ENCODE data around the gene NUP93. TPM values are rescaled to one million over a fixed set of nuclear protein-coding genes. Genes with fewer than 3 reads are reported as not detected.
A peak's percentile ranks its signal among the peaks of the same experiment; 100 is the strongest.
"Not testable (repeated sequence)": the region's sequence is repeated elsewhere in the genome, so short reads cannot be mapped to it uniquely, and the experiment has no call there.

Gene NUP93
- total and polyA plus RNA-seq, 2 experiments from 2014 or later = 139 to 187 TPM

DNA sequence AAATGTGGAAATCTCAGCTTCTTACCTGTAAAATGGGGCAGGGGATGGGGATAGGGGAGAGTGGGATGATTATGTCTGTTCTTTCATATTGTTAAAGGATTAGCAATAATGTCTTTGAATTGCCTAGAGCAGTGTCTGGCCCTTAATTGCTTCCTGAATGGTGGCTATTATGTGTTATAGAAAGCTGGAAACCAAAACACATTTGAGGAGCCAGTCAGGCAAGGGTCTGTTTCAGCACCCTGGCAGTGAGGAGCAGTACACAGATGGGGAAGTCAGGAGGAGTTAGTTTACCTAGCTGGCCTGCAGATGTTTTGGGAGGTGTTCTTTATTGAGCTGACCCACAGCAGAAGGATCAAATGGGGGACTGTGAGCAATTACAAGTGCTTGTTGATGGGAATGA lies 63.0 kb downstream of the NUP93 start:
- no peak for DNase-seq (ENCODE audit: low spot score)
- H3K36me3 Mint-ChIP-seq (ENCODE audit: low read depth) = no peaks in the 10 kb centered on the region; the same call in 2 of the 3 replicates
- H3K4me3 Mint-ChIP-seq = no peak overlapping the region
- no peaks in the 10 kb centered on the region for H3F3A ChIP-seq (replicated peaks; ENCODE audit: low read depth)
- peaks cover 14% of the 10 kb centered on the region for H4K20me1 ChIP-seq (replicated peaks; ENCODE audit: insufficient read depth)
- ATAC-seq = peak; percentile 19; the same call in 2 of the 3 replicates
- no peaks in the 10 kb centered on the region for H3K36me3 ChIP-seq (ENCODE audit: insufficient read depth)
- no peak overlapping the region for H2AFZ ChIP-seq
- peaks cover 20% of the 10 kb centered on the region for H3K4me1 Mint-ChIP-seq
- no peak overlapping the region for H3K4me3 ChIP-seq
- no peaks in the 10 kb centered on the region; the same call in 2 of the 3 replicates for H3K9me3 Mint-ChIP-seq
- no peak overlapping the region for H3K4me2 ChIP-seq
- peaks cover 69% of the 10 kb centered on the region for H3K79me2 ChIP-seq (replicated peaks; ENCODE audit: insufficient read depth)
- peaks cover 4% of the 10 kb centered on the region for H3K27me3 Mint-ChIP-seq (ENCODE audit: insufficient read depth, low read depth, poor library complexity)
- peaks cover 20% of the 10 kb centered on the region for H3K4me1 ChIP-seq (ENCODE audit: insufficient read depth)
- H3K27me3 ChIP-seq (ENCODE audit: insufficient read depth) = no peaks in the 10 kb centered on the region
- no peak overlapping the region; the same call in 1 of the 2 replicates for H3K27ac ChIP-seq (ENCODE audit: low read depth)
- no peaks in the 10 kb centered on the region for H3K9me2 ChIP-seq (ENCODE audit: insufficient read depth)
- TF ChIP-seq EZH2phosphoT487 (IDR thresholded peaks at IDR 0.05; ENCODE audit: unreplicated experiment) = no peak
- TF ChIP-seq STAT1 (IDR thresholded peaks at IDR 0.05; ENCODE audit: unreplicated experiment) = no peak
- TF ChIP-seq CREB1 (CRISPR knock-in tag; IDR thresholded peaks at IDR 0.05; ENCODE audit: low read depth) = no peak
- peak overlapping the region; percentile 25; the same call in 1 of the 2 replicates for H3K27ac Mint-ChIP-seq

DNA sequence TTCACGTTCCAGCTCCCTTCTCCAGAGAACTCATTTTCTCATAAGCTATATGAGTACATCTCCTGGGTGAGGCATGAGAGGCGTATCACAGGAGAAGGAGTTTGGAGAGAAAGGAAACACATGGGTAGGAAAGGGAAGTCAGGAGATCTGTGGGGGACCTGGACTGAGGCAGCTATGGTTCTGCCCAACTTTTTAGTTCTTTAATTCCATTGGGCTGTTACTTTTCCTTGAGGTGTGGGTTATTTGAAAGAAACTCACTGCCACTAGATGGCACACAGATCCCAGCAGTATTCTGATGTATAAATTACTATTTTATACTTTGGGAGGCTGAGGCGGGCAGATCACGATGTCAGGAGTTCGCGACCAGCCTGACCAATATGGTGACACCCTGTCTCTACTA lies 63.6 kb downstream of the NUP93 start:
- H3F3A ChIP-seq (replicated peaks; ENCODE audit: low read depth) = no peaks in the 10 kb centered on the region
- Mint-ChIP-seq H3K4me1 (peaks cover 15% of the 10 kb centered on the region), H3K4me3 (no peak overlapping the region), H3K27ac (peak overlapping the region; percentile 25; the same call in 1 of the 2 replicates), H3K36me3 (ENCODE audit: low read depth) (peaks cover 2% of the 10 kb centered on the region; the same call in 2 of the 3 replicates), H3K27me3 (ENCODE audit: insufficient read depth, low read depth, poor library complexity) (peaks cover 3% of the 10 kb centered on the region), H3K9me3 (no peaks in the 10 kb centered on the region; the same call in 2 of the 3 replicates)
- DNase-seq (ENCODE audit: low spot score) (peak; percentile 55), ATAC-seq (peak; percentile 64)
- TF ChIP-seq CTCF (conservative IDR thresholded peaks at IDR 0.05; ENCODE audit: low read depth in 2 of 2) = peak; percentile 55 to 56
- no peak for TF ChIP-seq ZNF331 (CRISPR knock-in tag; IDR thresholded peaks at IDR 0.05; ENCODE audit: low read depth)
- H2AFZ ChIP-seq = no peak overlapping the region
- H4K20me1 ChIP-seq (replicated peaks; ENCODE audit: insufficient read depth) = peaks cover 15% of the 10 kb centered on the region
- H3K27me3 ChIP-seq (ENCODE audit: insufficient read depth) = no peaks in the 10 kb centered on the region
- peaks cover 64% of the 10 kb centered on the region for H3K79me2 ChIP-seq (replicated peaks; ENCODE audit: insufficient read depth)
- H3K4me2 ChIP-seq = no peak overlapping the region
- H3K36me3 ChIP-seq (ENCODE audit: insufficient read depth) = no peaks in the 10 kb centered on the region
- no peak overlapping the region; the same call in 1 of the 2 replicates for H3K27ac ChIP-seq (ENCODE audit: low read depth)
- H3K9me2 ChIP-seq (ENCODE audit: insufficient read depth) = no peaks in the 10 kb centered on the region
- no peak overlapping the region for H3K4me3 ChIP-seq
- peaks cover 15% of the 10 kb centered on the region for H3K4me1 ChIP-seq (ENCODE audit: insufficient read depth)

GRCh38 chr16:56795011-56795410 lies 65.1 kb downstream of the NUP93 start:
- H3K9me2 ChIP-seq (ENCODE audit: insufficient read depth) = no peaks in the 10 kb centered on the region
- H3K4me2 ChIP-seq = no peak overlapping the region
- DNase-seq (ENCODE audit: low spot score) = no peak
- Mint-ChIP-seq H3K27ac (no peak overlapping the region), H3K9me3 (no peaks in the 10 kb centered on the region; the same call in 2 of the 3 replicates), H3K36me3 (ENCODE audit: low read depth) (peaks cover 4% of the 10 kb centered on the region; the same call in 2 of the 3 replicates), H3K4me3 (no peak overlapping the region), H3K27me3 (ENCODE audit: insufficient read depth, low read depth, poor library complexity) (peaks cover 3% of the 10 kb centered on the region), H3K4me1 (peaks cover 14% of the 10 kb centered on the region)
- H3K36me3 ChIP-seq (ENCODE audit: insufficient read depth) = no peaks in the 10 kb centered on the region
- TF ChIP-seq, protein P1, sequence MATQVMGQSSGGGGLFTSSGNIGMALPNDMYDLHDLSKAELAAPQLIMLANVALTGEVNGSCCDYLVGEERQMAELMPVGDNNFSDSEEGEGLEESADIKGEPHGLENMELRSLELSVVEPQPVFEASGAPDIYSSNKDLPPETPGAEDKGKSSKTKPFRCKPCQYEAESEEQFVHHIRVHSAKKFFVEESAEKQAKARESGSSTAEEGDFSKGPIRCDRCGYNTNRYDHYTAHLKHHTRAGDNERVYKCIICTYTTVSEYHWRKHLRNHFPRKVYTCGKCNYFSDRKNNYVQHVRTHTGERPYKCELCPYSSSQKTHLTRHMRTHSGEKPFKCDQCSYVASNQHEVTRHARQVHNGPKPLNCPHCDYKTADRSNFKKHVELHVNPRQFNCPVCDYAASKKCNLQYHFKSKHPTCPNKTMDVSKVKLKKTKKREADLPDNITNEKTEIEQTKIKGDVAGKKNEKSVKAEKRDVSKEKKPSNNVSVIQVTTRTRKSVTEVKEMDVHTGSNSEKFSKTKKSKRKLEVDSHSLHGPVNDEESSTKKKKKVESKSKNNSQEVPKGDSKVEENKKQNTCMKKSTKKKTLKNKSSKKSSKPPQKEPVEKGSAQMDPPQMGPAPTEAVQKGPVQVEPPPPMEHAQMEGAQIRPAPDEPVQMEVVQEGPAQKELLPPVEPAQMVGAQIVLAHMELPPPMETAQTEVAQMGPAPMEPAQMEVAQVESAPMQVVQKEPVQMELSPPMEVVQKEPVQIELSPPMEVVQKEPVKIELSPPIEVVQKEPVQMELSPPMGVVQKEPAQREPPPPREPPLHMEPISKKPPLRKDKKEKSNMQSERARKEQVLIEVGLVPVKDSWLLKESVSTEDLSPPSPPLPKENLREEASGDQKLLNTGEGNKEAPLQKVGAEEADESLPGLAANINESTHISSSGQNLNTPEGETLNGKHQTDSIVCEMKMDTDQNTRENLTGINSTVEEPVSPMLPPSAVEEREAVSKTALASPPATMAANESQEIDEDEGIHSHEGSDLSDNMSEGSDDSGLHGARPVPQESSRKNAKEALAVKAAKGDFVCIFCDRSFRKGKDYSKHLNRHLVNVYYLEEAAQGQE (IDR thresholded peaks at IDR 0.05; ENCODE audit: unreplicated experiment) = no peak
- no peak for TF ChIP-seq EZH2 (IDR thresholded peaks at IDR 0.05; ENCODE audit: low read depth, unreplicated experiment)
- no peak for TF ChIP-seq EZH2phosphoT487 (IDR thresholded peaks at IDR 0.05; ENCODE audit: unreplicated experiment)
- no peak for TF ChIP-seq ZNF331 (CRISPR knock-in tag; IDR thresholded peaks at IDR 0.05; ENCODE audit: low read depth)
- ATAC-seq = no peak
- H4K20me1 ChIP-seq (replicated peaks; ENCODE audit: insufficient read depth) = peaks cover 22% of the 10 kb centered on the region
- peaks cover 48% of the 10 kb centered on the region for H3K79me2 ChIP-seq (replicated peaks; ENCODE audit: insufficient read depth)
- H2AFZ ChIP-seq = no peak overlapping the region
- no peaks in the 10 kb centered on the region for H3K27me3 ChIP-seq (ENCODE audit: insufficient read depth)
- H3K4me3 ChIP-seq = no peak overlapping the region
- peaks cover 12% of the 10 kb centered on the region for H3K4me1 ChIP-seq (ENCODE audit: insufficient read depth)
- H3F3A ChIP-seq (replicated peaks; ENCODE audit: low read depth) = no peaks in the 10 kb centered on the region
- no peak overlapping the region; the same call in 1 of the 2 replicates for H3K27ac ChIP-seq (ENCODE audit: low read depth)

DNA sequence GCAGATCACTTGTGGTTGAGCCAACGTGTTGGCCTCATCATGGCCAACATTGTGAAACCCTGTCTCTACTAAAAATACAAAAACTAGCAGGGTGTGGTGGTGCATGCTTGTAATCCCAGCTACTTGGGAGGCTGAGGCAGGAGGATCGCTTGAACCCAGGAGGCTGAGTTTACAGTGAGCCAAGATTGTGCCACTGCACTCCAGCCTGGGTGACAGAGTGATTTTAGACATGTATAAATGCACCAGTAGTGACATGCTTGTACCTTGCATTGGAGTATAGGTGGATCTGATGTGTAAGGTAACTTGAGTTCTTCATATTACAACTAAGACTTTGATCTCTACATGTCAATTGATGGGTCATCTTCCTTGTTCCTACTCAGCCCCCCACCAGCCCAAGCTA lies 67.1 kb downstream of the NUP93 start:
- peaks cover 12% of the 10 kb centered on the region for H3K4me1 ChIP-seq (ENCODE audit: insufficient read depth)
- not testable (repeated sequence) for H3K4me3 ChIP-seq; H3F3A ChIP-seq (replicated peaks; ENCODE audit: low read depth); H2AFZ ChIP-seq; H3K9me3 Mint-ChIP-seq; DNase-seq (ENCODE audit: low spot score); H3K9me2 ChIP-seq (ENCODE audit: insufficient read depth); H3K27me3 ChIP-seq (ENCODE audit: insufficient read depth); H3K27me3 Mint-ChIP-seq (ENCODE audit: insufficient read depth, low read depth, poor library complexity); H3K4me2 ChIP-seq; H3K36me3 ChIP-seq (ENCODE audit: insufficient read depth); H3K27ac ChIP-seq (ENCODE audit: low read depth); H3K4me3 Mint-ChIP-seq; ATAC-seq; H3K27ac Mint-ChIP-seq; H3K36me3 Mint-ChIP-seq (ENCODE audit: low read depth)
- H3K4me1 Mint-ChIP-seq = peaks cover 17% of the 10 kb centered on the region
- H3K79me2 ChIP-seq (replicated peaks; ENCODE audit: insufficient read depth) = peaks cover 28% of the 10 kb centered on the region
- H4K20me1 ChIP-seq (replicated peaks; ENCODE audit: insufficient read depth) = peaks cover 13% of the 10 kb centered on the region

Measured in GM23338 (cell line).